ENCODE data around the gene HERPUD1. TPM values are rescaled to one million over a fixed set of nuclear protein-coding genes. Genes with fewer than 3 reads are reported as not detected.

Gene HERPUD1
- total and polyA plus RNA-seq, 9 of the 15 experiments (the other 6 are each of a cell fraction or from before 2014, with no cell fraction given), result 14.2 to 60.7 (median 37.4) TPM

- TF ChIP-seq, protein P1, sequence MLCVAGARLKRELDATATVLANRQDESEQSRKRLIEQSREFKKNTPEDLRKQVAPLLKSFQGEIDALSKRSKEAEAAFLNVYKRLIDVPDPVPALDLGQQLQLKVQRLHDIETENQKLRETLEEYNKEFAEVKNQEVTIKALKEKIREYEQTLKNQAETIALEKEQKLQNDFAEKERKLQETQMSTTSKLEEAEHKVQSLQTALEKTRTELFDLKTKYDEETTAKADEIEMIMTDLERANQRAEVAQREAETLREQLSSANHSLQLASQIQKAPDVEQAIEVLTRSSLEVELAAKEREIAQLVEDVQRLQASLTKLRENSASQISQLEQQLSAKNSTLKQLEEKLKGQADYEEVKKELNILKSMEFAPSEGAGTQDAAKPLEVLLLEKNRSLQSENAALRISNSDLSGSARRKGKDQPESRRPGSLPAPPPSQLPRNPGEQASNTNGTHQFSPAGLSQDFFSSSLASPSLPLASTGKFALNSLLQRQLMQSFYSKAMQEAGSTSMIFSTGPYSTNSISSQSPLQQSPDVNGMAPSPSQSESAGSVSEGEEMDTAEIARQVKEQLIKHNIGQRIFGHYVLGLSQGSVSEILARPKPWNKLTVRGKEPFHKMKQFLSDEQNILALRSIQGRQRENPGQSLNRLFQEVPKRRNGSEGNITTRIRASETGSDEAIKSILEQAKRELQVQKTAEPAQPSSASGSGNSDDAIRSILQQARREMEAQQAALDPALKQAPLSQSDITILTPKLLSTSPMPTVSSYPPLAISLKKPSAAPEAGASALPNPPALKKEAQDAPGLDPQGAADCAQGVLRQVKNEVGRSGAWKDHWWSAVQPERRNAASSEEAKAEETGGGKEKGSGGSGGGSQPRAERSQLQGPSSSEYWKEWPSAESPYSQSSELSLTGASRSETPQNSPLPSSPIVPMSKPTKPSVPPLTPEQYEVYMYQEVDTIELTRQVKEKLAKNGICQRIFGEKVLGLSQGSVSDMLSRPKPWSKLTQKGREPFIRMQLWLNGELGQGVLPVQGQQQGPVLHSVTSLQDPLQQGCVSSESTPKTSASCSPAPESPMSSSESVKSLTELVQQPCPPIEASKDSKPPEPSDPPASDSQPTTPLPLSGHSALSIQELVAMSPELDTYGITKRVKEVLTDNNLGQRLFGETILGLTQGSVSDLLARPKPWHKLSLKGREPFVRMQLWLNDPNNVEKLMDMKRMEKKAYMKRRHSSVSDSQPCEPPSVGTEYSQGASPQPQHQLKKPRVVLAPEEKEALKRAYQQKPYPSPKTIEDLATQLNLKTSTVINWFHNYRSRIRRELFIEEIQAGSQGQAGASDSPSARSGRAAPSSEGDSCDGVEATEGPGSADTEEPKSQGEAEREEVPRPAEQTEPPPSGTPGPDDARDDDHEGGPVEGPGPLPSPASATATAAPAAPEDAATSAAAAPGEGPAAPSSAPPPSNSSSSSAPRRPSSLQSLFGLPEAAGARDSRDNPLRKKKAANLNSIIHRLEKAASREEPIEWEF (CRISPR knock-in tag; IDR thresholded peaks at IDR 0.05), result no peak
- TF ChIP-seq THRB (CRISPR knock-in tag; conservative IDR thresholded peaks at IDR 0.05) (no peak), ATF4 (CRISPR knock-in tag; IDR thresholded peaks at IDR 0.05) (peak; percentile 100), ZNF197 (CRISPR knock-in tag; IDR thresholded peaks at IDR 0.05; ENCODE audit: low read depth) (0 out of 2 replicates have a peak, but pooled peaks have one; percentile 53), KLF1 (tag; IDR thresholded peaks at IDR 0.05) (0 out of 2 replicates have a peak, but pooled peaks have one; percentile 12), RB1 (IDR thresholded peaks at IDR 0.05; ENCODE audit: low read depth) (peak; percentile 31; the same call in 1 of the 2 replicates), HNRNPL (IDR thresholded peaks at IDR 0.05; ENCODE audit: low read depth, low read length) (peak; percentile 100), EP300 (IDR thresholded peaks at IDR 0.05; ENCODE audit: low read length) (peak; percentile 18; the same call in 1 of the 2 replicates), DPF2 (IDR thresholded peaks at IDR 0.05) (no peak), HDAC6 (IDR thresholded peaks at IDR 0.05; ENCODE audit: low read depth, low read length) (no peak), ZNF57 (CRISPR knock-in tag; IDR thresholded peaks at IDR 0.05) (no peak), POLR2AphosphoS5 (IDR thresholded peaks at IDR 0.05; ENCODE audit: control insufficient read depth, insufficient read depth, low read depth, low read length) (peak; percentile 96), ZNF436 (CRISPR knock-in tag; IDR thresholded peaks at IDR 0.05) (no peak)
- TF ChIP-seq, protein P2, sequence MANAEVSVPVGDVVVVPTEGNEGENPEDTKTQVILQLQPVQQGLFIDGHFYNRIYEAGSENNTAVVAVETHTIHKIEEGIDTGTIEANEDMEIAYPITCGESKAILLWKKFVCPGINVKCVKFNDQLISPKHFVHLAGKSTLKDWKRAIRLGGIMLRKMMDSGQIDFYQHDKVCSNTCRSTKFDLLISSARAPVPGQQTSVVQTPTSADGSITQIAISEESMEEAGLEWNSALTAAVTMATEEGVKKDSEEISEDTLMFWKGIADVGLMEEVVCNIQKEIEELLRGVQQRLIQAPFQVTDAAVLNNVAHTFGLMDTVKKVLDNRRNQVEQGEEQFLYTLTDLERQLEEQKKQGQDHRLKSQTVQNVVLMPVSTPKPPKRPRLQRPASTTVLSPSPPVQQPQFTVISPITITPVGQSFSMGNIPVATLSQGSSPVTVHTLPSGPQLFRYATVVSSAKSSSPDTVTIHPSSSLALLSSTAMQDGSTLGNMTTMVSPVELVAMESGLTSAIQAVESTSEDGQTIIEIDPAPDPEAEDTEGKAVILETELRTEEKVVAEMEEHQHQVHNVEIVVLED (CRISPR knock-in tag; IDR thresholded peaks at IDR 0.05), result peak; percentile 68; the same call in 1 of the 2 replicates
- TF ChIP-seq, protein P3, sequence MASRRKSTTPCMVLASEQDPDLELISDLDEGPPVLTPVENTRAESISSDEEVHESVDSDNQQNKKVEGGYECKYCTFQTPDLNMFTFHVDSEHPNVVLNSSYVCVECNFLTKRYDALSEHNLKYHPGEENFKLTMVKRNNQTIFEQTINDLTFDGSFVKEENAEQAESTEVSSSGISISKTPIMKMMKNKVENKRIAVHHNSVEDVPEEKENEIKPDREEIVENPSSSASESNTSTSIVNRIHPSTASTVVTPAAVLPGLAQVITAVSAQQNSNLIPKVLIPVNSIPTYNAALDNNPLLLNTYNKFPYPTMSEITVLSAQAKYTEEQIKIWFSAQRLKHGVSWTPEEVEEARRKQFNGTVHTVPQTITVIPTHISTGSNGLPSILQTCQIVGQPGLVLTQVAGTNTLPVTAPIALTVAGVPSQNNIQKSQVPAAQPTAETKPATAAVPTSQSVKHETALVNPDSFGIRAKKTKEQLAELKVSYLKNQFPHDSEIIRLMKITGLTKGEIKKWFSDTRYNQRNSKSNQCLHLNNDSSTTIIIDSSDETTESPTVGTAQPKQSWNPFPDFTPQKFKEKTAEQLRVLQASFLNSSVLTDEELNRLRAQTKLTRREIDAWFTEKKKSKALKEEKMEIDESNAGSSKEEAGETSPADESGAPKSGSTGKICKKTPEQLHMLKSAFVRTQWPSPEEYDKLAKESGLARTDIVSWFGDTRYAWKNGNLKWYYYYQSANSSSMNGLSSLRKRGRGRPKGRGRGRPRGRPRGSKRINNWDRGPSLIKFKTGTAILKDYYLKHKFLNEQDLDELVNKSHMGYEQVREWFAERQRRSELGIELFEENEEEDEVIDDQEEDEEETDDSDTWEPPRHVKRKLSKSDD (conservative IDR thresholded peaks at IDR 0.05; ENCODE audit: low read length), result 0 out of 2 replicates have a peak, but pooled peaks have one; percentile 30
These were observed at the start of gene HERPUD1 (continued) for GRCh38 chr16:56931892-56932720.
